IMR-90 (cell line): ENCODE data around the gene USP53. TPM values are rescaled to one million over a fixed set of nuclear protein-coding genes. Genes with fewer than 3 reads are reported as not detected.

ENCODE experiments used
- ATAC-seq: fragments of 200-7000 bp; cut with Tn5 transposase; 2 replicates; pipeline ENCODE4 v1.9.1; 2020; ENCODE audit warnings: low read depth, mild to moderate bottlenecking, moderate library complexity
- BruUV-seq: library from RNA; stranded (reverse); fragments of 400-500 nt; replicated peaks from 2 replicates; lab custom pipeline; 2021; lab: Mats Ljungman, UMichigan
- CTCF ChIA-PET: fragments of 300-600 bp; formaldehyde crosslinking; extraction: SDS; loops from one replicate; lab custom pipeline; 2021; ENCODE audit warnings: antibody characterized with exemption; lab: Yijun Ruan, JAX
- POLR2A ChIA-PET: fragments of 300-600 bp; sonication (Branson Sonifier 250); formaldehyde crosslinking; loops from one replicate; lab custom pipeline; 2022; ENCODE audit warnings: antibody characterized with exemption; ENCODE audit not compliant: unreplicated experiment; lab: Charles Lee
- DNase-seq: peaks from one replicate; pipeline ENCODE4 v3.0.0; 2013
- H2AFZ ChIP-seq: replicated peaks from 2 replicates; pipeline ENCODE3; 2013; ENCODE audit warnings: low read length, mild to moderate bottlenecking; ENCODE audit not compliant: poor library complexity
- H2AK5ac ChIP-seq: 2 replicates; pipeline ENCODE4 v1.6.1; 2013; ENCODE audit warnings: low read depth, low read length, inconsistent platforms
- H2AK9ac ChIP-seq: replicated peaks from 2 replicates; pipeline ENCODE3; 2013; ENCODE audit warnings: mild to moderate bottlenecking, low read depth, low read length, moderate library complexity; ENCODE audit not compliant: poor library complexity
- H2BK120ac ChIP-seq: 2 replicates; pipeline ENCODE4 v1.6.1; 2013; ENCODE audit warnings: low read depth, low read length, inconsistent platforms
- H2BK15ac ChIP-seq: 3 replicates; pipeline ENCODE4 v1.6.1; 2013; ENCODE audit warnings: low read depth, low read length, inconsistent platforms
- H2BK20ac ChIP-seq: 2 replicates; pipeline ENCODE4 v1.6.1; 2013; ENCODE audit warnings: low read depth, mild to moderate bottlenecking, inconsistent platforms, low read length, moderate library complexity
- H2BK5ac ChIP-seq: 2 replicates; pipeline ENCODE4 v1.6.1; 2013; ENCODE audit warnings: mild to moderate bottlenecking, low read depth, low read length, inconsistent platforms; ENCODE audit not compliant: poor library complexity, severe bottlenecking
- H3K14ac ChIP-seq: replicated peaks from 2 replicates; pipeline ENCODE4 v1.6.1; 2013; ENCODE audit warnings: low read depth, low read length, inconsistent platforms
- H3K18ac ChIP-seq: 2 replicates; pipeline ENCODE4 v1.6.1; 2013; ENCODE audit warnings: low read depth, low read length, control low read depth
- H3K23ac ChIP-seq: 2 replicates; pipeline ENCODE4 v1.6.1; 2013; ENCODE audit warnings: low read depth, low read length, inconsistent platforms
- H3K27ac ChIP-seq: 2 replicates; pipeline ENCODE4 v1.5.1; 2013; ENCODE audit warnings: mild to moderate bottlenecking, control low read depth, low read length; ENCODE audit not compliant: insufficient read depth
- H3K27me3 ChIP-seq: 2 replicates; pipeline ENCODE4 v1.6.1; 2013; ENCODE audit warnings: low read length; ENCODE audit not compliant: control insufficient read depth, insufficient read depth
- H3K36me3 ChIP-seq: 2 replicates; pipeline ENCODE4 v1.6.1; 2013; ENCODE audit warnings: low read length, mixed read lengths; ENCODE audit not compliant: control insufficient read depth, insufficient read depth
- H3K4ac ChIP-seq: 2 replicates; pipeline ENCODE4 v1.6.1; 2013; ENCODE audit warnings: low read depth, low read length, inconsistent platforms
- H3K4me1 ChIP-seq: 2 replicates; pipeline ENCODE4 v1.6.1; 2013; ENCODE audit warnings: low read length, mixed read lengths; ENCODE audit not compliant: control insufficient read depth, insufficient read depth
- H3K4me2 ChIP-seq: 2 replicates; pipeline ENCODE4 v1.6.1; 2013; ENCODE audit warnings: low read depth, mild to moderate bottlenecking, control low read depth, low read length, moderate library complexity
- H3K4me3 ChIP-seq: 2 replicates; pipeline ENCODE4 v1.5.1; 2013; ENCODE audit warnings: low read depth, mild to moderate bottlenecking, control low read depth, low read length, moderate library complexity; ENCODE audit not compliant: insufficient read depth
- H3K56ac ChIP-seq: 2 replicates; pipeline ENCODE4 v1.6.1; 2013; ENCODE audit warnings: low read length, inconsistent platforms; ENCODE audit not compliant: insufficient read depth; ENCODE audit errors: extremely low read depth
- H3K79me1 ChIP-seq, 2 experiments: 2 replicates each; pipeline ENCODE4 v1.6.1; 2013; ENCODE audit warnings: low read length in 2 of 2, inconsistent platforms in 1 of 2, low read depth in 1 of 2
- H3K9ac ChIP-seq: 2 replicates; pipeline ENCODE4 v1.6.1; 2013; ENCODE audit warnings: low read depth, low read length, control low read depth
- H3K9me1 ChIP-seq: 2 replicates; pipeline ENCODE4 v1.6.1; 2013; ENCODE audit warnings: low read length, inconsistent platforms; ENCODE audit not compliant: insufficient read depth
- H3K9me3 ChIP-seq: 2 replicates; pipeline ENCODE4 v1.6.1; 2013; ENCODE audit warnings: low read length; ENCODE audit not compliant: control insufficient read depth, insufficient read depth
- H4K20me1 ChIP-seq: 2 replicates; pipeline ENCODE4 v1.6.1; 2013; ENCODE audit warnings: low read length, inconsistent platforms; ENCODE audit not compliant: insufficient read depth
- H4K5ac ChIP-seq: 2 replicates; pipeline ENCODE4 v1.6.1; 2013; ENCODE audit warnings: mild to moderate bottlenecking, low read depth, low read length, control low read depth
- H4K8ac ChIP-seq, 2 experiments: 2 replicates each; pipeline ENCODE4 v1.6.1; 2013; ENCODE audit warnings: low read depth in 2 of 2, low read length in 2 of 2, control low read depth in 1 of 2, inconsistent platforms in 1 of 2
- H4K91ac ChIP-seq: 2 replicates; pipeline ENCODE4 v1.6.1; 2013; ENCODE audit warnings: low read depth, low read length, inconsistent platforms; ENCODE audit not compliant: insufficient read depth
- CEBPB ChIP-seq: IDR thresholded peaks from 2 replicates; pipeline ENCODE4 v1.6.1; 2012; ENCODE audit warnings: low read depth, low read length, improper control_type of control experiment
- CHD1 ChIP-seq: IDR thresholded peaks from 2 replicates; pipeline ENCODE4 v1.6.1; 2012; ENCODE audit warnings: low read depth, low read length, improper control_type of control experiment
- FOS ChIP-seq: fragments of 150-350 bp; IDR thresholded peaks from 2 replicates; pipeline ENCODE4 v1.6.1; 2016; ENCODE audit warnings: low read depth, low read length
- MAFK ChIP-seq: IDR thresholded peaks from 2 replicates; pipeline ENCODE4 v1.6.1; 2012; ENCODE audit warnings: low read depth, low read length, improper control_type of control experiment
- MAZ ChIP-seq: IDR thresholded peaks from 2 replicates; pipeline ENCODE4 v1.6.1; 2012; ENCODE audit warnings: low read depth, mild to moderate bottlenecking, low read length, improper control_type of control experiment, moderate library complexity, borderline replicate concordance
- MXI1 ChIP-seq: IDR thresholded peaks from 2 replicates; pipeline ENCODE4 v1.6.1; 2012; ENCODE audit warnings: low read depth, mild to moderate bottlenecking, low read length, moderate library complexity, borderline replicate concordance
- NFE2L2 ChIP-seq: fragments of 150-350 bp; IDR thresholded peaks from 2 replicates; pipeline ENCODE4 v1.6.1; 2016; ENCODE audit warnings: low read depth, mild to moderate bottlenecking, low read length
- POLR2A ChIP-seq: IDR thresholded peaks from 2 replicates; pipeline ENCODE4 v1.6.1; 2012; ENCODE audit warnings: mild to moderate bottlenecking, low read depth, low read length
- RAD21 ChIP-seq: IDR thresholded peaks from 2 replicates; pipeline ENCODE4 v1.6.1; 2012; ENCODE audit warnings: low read length, improper control_type of control experiment
- RFX5 ChIP-seq: IDR thresholded peaks from 2 replicates; pipeline ENCODE4 v1.8.0; 2012; ENCODE audit warnings: low read depth, mild to moderate bottlenecking, low read length, moderate library complexity
- SMC3 ChIP-seq: fragments of 150-350 bp; IDR thresholded peaks from 2 replicates; pipeline ENCODE4 v1.6.1; 2016; ENCODE audit warnings: low read depth, mild to moderate bottlenecking, antibody characterized with exemption, low read length, moderate library complexity
- WGBS, 2 experiments: methylation state at CpG; one replicate each; pipeline versions ENCODE4 v1.1.5 to v1.1.7; 2013; ENCODE audit warnings: missing lambda C conversion rate in 2 of 2; ENCODE audit not compliant: insufficient read length in 1 of 2; ENCODE audit errors: extremely low coverage in 2 of 2; 5-methylcytosine and 5-hydroxymethylcytosine counted together
- dilution Hi-C: fragments of 300-500 bp; cut with HindIII; formaldehyde crosslinking; loops from one replicate; pipeline ENCODE4 v1.14.3; 2018; ENCODE audit warnings: low sequenced_read_pairs; ENCODE audit not compliant: unreplicated experiment
- in situ Hi-C: fragments of 300-500 bp; cut with MboI; formaldehyde crosslinking; loops from 3 replicates; pipeline ENCODE4 v1.14.3; 2019; ENCODE audit warnings: low sequenced_read_pairs, inconsistent platforms, mixed read lengths
- intact Hi-C: fragments of 100-400 bp; cut with micrococcal nuclease; formaldehyde crosslinking; loops from 2 replicates; pipeline ENCODE4 v1.10.0; 2022
- polyA plus RNA-seq, 3 experiments: library from polyadenylated mRNA; depleted of rRNA; stranded (reverse); fragments of >200 nt; gene quantifications; 2 replicates each; pipeline ENCODE4 v1.2.3, GENCODE V29; 2012; ENCODE audit warnings: low replicate concordance in 1 of 3
- total RNA-seq: library from RNA; depleted of rRNA; stranded (reverse); fragments of >200 nt; gene quantifications from 2 replicates; pipeline ENCODE4 v1.2.3, GENCODE V29; 2012

The USP53 gene
- total and polyA plus RNA-seq, 2 of the 4 experiments (the other 2 are of a cell fraction): 11.2 to 24.0 TPM

DNA sequence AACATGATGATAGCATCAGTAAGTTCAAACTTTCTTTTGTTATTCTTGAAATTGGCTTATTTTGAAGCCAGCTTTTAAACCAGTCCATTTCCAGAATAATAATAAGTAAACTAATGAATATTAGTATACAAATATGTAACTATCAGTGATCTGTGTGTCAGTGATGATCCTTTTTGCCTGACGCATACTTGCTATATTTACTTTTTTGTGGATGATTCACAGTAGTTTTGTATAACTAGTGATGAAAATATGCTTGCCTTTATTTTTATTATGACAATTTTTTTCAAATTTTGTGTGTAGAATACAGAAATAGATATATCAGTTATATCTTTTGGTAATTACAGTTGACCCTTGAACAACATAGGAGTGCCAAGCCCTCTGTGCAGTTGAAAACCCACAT lies 49.5 kb downstream of the USP53 start:
- BruUV-seq: no TSS peak
- Histone ChIP-seq H2AK9ac (no peak overlapping the region), H3K79me1 (0 out of 4 replicates have a peak, but pooled peaks cover 0 to 3% of the 10 kb centered on the region in 2 experiments), H3K36me3 (peaks cover 12% of the 10 kb centered on the region), H3K27ac (no peak overlapping the region), H3K27me3 (no peaks in the 10 kb centered on the region), H3K4me3 (no peak overlapping the region), H2BK15ac (no peak overlapping the region), H2AK5ac (no peak overlapping the region), H2BK120ac (no peak overlapping the region), H3K23ac (no peak overlapping the region), H2AFZ (no peak overlapping the region), H4K91ac (no peak overlapping the region), H2BK20ac (no peak overlapping the region), H4K5ac (no peak overlapping the region), H3K4me2 (no peak overlapping the region), H3K9me3 (no peaks in the 10 kb centered on the region), H3K9ac (no peak overlapping the region), H2BK5ac (no peak overlapping the region), H3K18ac (no peak overlapping the region), H3K56ac (no peak overlapping the region), H3K9me1 (peaks cover 2% of the 10 kb centered on the region; the same call in 1 of the 2 replicates), H4K20me1 (no peaks in the 10 kb centered on the region), H3K4me1 (no peaks in the 10 kb centered on the region), H4K8ac (no peak overlapping the region), H3K14ac (no peak overlapping the region), H3K4ac (no peak overlapping the region)
- intact Hi-C loops (loop anchor here (5.0 kb wide), 1 partner anchor 35 kb away; no protein-coding TSS in a partner anchor), in situ Hi-C loops (no loop called here), dilution Hi-C loops (no loop called here)
- WGBS, 2 experiments: no CpG with 5 or more reads among the region's 1 CpG
- peak; percentile 51 for ATAC-seq
- DNase-seq: peak; percentile 33
- no peak for TF ChIP-seq CEBPB
- TF ChIP-seq RAD21: no peak
- no peak for TF ChIP-seq FOS
- TF ChIP-seq POLR2A: no peak
- no peak for TF ChIP-seq RFX5
- TF ChIP-seq SMC3: no peak
- TF ChIP-seq MAFK: no peak
- TF ChIP-seq CHD1: no peak
- no peak for TF ChIP-seq MXI1
- TF ChIP-seq NFE2L2: no peak
- no peak for TF ChIP-seq MAZ
- ChIA-PET POLR2A (no interaction called here), CTCF (interaction anchor here (0.5 kb wide), 1 partner anchor 14 kb away, joined by 3 read pairs; no protein-coding TSS in a partner anchor)
